Thyroid gland (tissue), 4 donors: Measurements from ENCODE around the gene MND1. TPM values are rescaled to one million over a fixed set of nuclear protein-coding genes. Genes with fewer than 3 reads are reported as not detected.
"Not testable (repeated sequence)": the region's sequence is repeated elsewhere in the genome, so short reads cannot be mapped to it uniquely, and the experiment has no call there.

Experiments
- DNase-seq, 2 donors: peaks; one replicate each; pipeline ENCODE4 v3.0.0-alpha.2; 2019
- H3K27ac ChIP-seq, 3 donors: fragments of 200-600 bp; sonication (generic); 1 replicate in 2 of 3; 2 replicates in 1 of 3; pipeline ENCODE4 v1.5.1; 2016 to 2019; ENCODE audit warnings: mild to moderate bottlenecking in 1 of 3, moderate library complexity in 1 of 3
- H3K27me3 ChIP-seq: fragments of 200-600 bp; sonication (generic); one replicate; pipeline ENCODE4 v1.5.1; 2019
- H3K36me3 ChIP-seq, 2 donors: fragments of 200-600 bp; sonication (generic); one replicate each; pipeline ENCODE4 v1.5.1; 2016 to 2019
- H3K4me1 ChIP-seq, 2 donors: fragments of 200-600 bp; sonication (generic); one replicate each; pipeline ENCODE4 v1.5.1; 2017 to 2019
- H3K4me3 ChIP-seq, 3 donors: fragments of 200-600 bp; sonication (generic); replicated peaks in 1 of 3; 1 replicate in 2 of 3; 2 replicates in 1 of 3; pipeline ENCODE4 v1.5.1; 2016; ENCODE audit warnings: mild to moderate bottlenecking in 1 of 3
- H3K9me3 ChIP-seq: fragments of 200-600 bp; sonication (generic); one replicate; pipeline ENCODE4 v1.5.1; 2017
- CTCF ChIP-seq, 6 experiments: fragments of 200-600 bp in 3 of 6; fragments of 450-650 bp in 3 of 6; sonication (generic) in 3 of 6; IDR thresholded peaks; one replicate each; pipeline ENCODE4 v1.5.1; 2016 to 2019; ENCODE audit warnings: antibody characterized with exemption in 6 of 6, mild to moderate bottlenecking in 2 of 6, inconsistent platforms in 1 of 6, moderate library complexity in 1 of 6
- POLR2A ChIP-seq, 2 donors: fragments of 450-650 bp; IDR thresholded peaks; one replicate each; pipeline ENCODE4 v1.6.1; 2017; ENCODE audit warnings: antibody characterized with exemption in 2 of 2, mild to moderate bottlenecking in 2 of 2, moderate library complexity in 1 of 2
- WGBS, 2 donors: methylation state at CpG; one replicate each; pipeline ENCODE4 v1.1.5; 2017; 5-methylcytosine and 5-hydroxymethylcytosine counted together
- intact Hi-C: fragments of 100-400 bp; cut with DNase I; formaldehyde crosslinking; loops from one replicate; pipeline ENCODE4 v1.15.1; 2023
- small RNA-seq: library from RNA; depleted of rRNA; stranded (forward); fragments of <200 nt; gene quantifications from one replicate; pipeline ENCODE3, GENCODE V24; 2016
- total RNA-seq, 4 donors: library from RNA; depleted of rRNA; stranded (reverse); fragments of >200 nt; gene quantifications; one replicate each; pipeline ENCODE4 v1.2.3, GENCODE V29; 2016

The MND1 gene
- total RNA-seq, 4 donors from 2014 or later = 0.89 to 1.6 TPM; not detected in 2

- Histone ChIP-seq H3K27ac (no peak overlapping the region), H3K4me3 (no peak overlapping the region), H3K9me3 (no peaks in the 10 kb centered on the region), H3K4me1 (peaks cover 0 to 7% of the 10 kb centered on the region in 2 donors), H3K27me3 (no peaks in the 10 kb centered on the region), H3K36me3 (no peaks in the 10 kb centered on the region)
- intact Hi-C loops = no loop called here
- no peak for DNase-seq
- WGBS, 2 donors = 88 to 91% methylated on average over 4 of the region's 4 CpGs
- no peak for TF ChIP-seq POLR2A (IDR thresholded peaks at IDR 0.05)
- no peak for TF ChIP-seq CTCF (IDR thresholded peaks at IDR 0.05)
Observed at GRCh38 chr4:153452658-153453378, 108.3 kb downstream of the MND1 start.

GRCh38 chr4:153453402-153453801 lies 108.9 kb downstream of the MND1 start:
- no peaks in the 10 kb centered on the region for H3K27me3 ChIP-seq
- no peak overlapping the region for H3K4me3 ChIP-seq
- no peak overlapping the region for H3K27ac ChIP-seq
- 95% methylated on average over 8 of the region's 8 CpGs for WGBS, 2 donors
- no peak for DNase-seq
- H3K9me3 ChIP-seq = no peaks in the 10 kb centered on the region
- intact Hi-C loops = no loop called here
- TF ChIP-seq POLR2A (IDR thresholded peaks at IDR 0.05) = no peak
- H3K36me3 ChIP-seq = no peaks in the 10 kb centered on the region
- H3K4me1 ChIP-seq = peaks cover 0 to 1% of the 10 kb centered on the region in 2 donors

- intact Hi-C loops = no loop called here
- no peaks in the 10 kb centered on the region for H3K9me3 ChIP-seq
- no peak overlapping the region for H3K4me3 ChIP-seq
- no peaks in the 10 kb centered on the region for H3K36me3 ChIP-seq
- H3K27me3 ChIP-seq = no peaks in the 10 kb centered on the region
- DNase-seq = no peak
- WGBS, 2 donors = 25 to 43% methylated on average over 1 of the region's 1 CpG
- peaks cover 0 to 1% of the 10 kb centered on the region in 2 donors for H3K4me1 ChIP-seq
- H3K27ac ChIP-seq = no peak overlapping the region
- TF ChIP-seq CTCF (IDR thresholded peaks at IDR 0.05) (no peak), POLR2A (IDR thresholded peaks at IDR 0.05) (no peak)
Observed at GRCh38 chr4:153458969-153459368, 114.5 kb downstream of the MND1 start.

- H3K27me3 ChIP-seq, H3K4me3 ChIP-seq, H3K27ac ChIP-seq, DNase-seq, H3K9me3 ChIP-seq, H3K36me3 ChIP-seq: not testable (repeated sequence)
- peaks cover 0 to 10% of the 10 kb centered on the region in 2 donors for H3K4me1 ChIP-seq
- intact Hi-C loops = loop anchor here (10.0 kb wide), 1 partner anchor 117 kb away; the partner anchor contains the start of gene MND1
- 92 to 96% methylated on average over 4 of the region's 4 CpGs for WGBS, 2 donors
Observed at GRCh38 chr4:153461549-153461948, 117.1 kb downstream of the MND1 start.

GRCh38 chr4:153464068-153464467 lies 119.6 kb downstream of the MND1 start:
- Histone ChIP-seq H3K4me3 (no peak overlapping the region), H3K27me3 (no peaks in the 10 kb centered on the region), H3K4me1 (peaks cover 7 to 25% of the 10 kb centered on the region in 2 donors), H3K36me3 (no peaks in the 10 kb centered on the region), H3K9me3 (no peaks in the 10 kb centered on the region), H3K27ac (no peak overlapping the region)
- DNase-seq = no peak
- TF ChIP-seq POLR2A (IDR thresholded peaks at IDR 0.05) (no peak), CTCF (IDR thresholded peaks at IDR 0.05) (no peak)
- 48 to 63% methylated on average over 1 of the region's 1 CpG for WGBS, 2 donors
- intact Hi-C loops = loop anchor here (10.0 kb wide), 1 partner anchor 119 kb away; the partner anchor contains the start of gene MND1

Small RNA genes lying within 50 kb of the gene (small RNA-seq; reads per million reads assigned to genes)
- gene RN7SL419P = not detected

Other genes with a start within 250 kb of the MND1 start
- gene TRIM2, start 140.2 kb upstream of the MND1 start, total RNA-seq = 100 to 1,000 TPM; 146 to 229 (median 192) TPM
- gene TMEM131L, start 121.7 kb downstream of the MND1 start, total RNA-seq = 10 to 100 TPM; 11.1 to 17.9 (median 16.4) TPM